ENCODE measurements around the gene IGF2BP3. TPM values are rescaled to one million over a fixed set of nuclear protein-coding genes. Genes with fewer than 3 reads are reported as not detected.

IGF2BP3 gene
- total RNA-seq, 1 experiment from 2014 or later, result 189 TPM

DNA sequence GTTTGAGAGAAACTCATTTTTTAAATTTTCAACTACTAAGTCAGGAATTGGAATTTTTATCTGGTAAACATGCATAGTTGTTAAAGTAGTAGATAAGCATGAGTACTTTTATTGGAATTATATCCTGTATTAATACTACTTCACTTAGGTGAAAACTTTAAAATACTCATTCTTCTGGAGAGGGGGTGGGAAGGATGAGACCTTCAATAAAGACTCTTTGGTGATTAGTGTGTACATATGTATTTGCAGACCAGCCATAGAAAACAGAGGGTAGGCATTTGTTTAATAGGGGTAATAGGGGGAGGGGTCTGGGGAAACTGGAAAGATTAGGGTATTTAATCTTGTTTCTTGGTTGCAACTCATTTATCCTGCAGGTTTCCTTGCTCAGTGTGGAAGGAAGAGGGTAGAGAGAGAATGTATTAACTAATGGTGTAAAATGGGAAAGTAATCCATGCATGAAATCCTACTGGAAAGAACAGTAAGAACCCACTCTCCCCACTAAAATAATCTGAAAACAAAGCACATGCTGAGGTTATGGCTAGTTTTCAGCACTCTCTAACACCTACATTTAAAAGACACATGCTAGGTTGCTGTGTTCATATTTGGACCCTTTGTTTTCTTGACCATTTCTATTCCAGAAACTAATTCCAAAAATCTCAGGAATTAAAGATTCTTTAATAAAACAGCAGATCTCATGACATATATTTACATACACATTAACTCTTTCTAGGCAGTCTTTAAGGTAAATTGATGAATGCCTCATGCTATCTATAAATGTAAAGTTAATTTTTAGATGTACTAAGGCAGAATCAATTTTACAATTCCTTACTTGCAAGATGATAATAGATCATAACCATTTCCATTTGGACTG, 6.2 kb upstream of the IGF2BP3 start:
- H3K36me3 ChIP-seq, result no peaks in the 10 kb centered on the region
- peaks cover 27% of the 10 kb centered on the region for H3K4me1 ChIP-seq (replicated peaks)
- DNase-seq (ENCODE audit: low read depth in 1 of 2, low spot score in 2 of 2), result peak in 1 of 2 experiments; percentile 34
- H3K4me3 ChIP-seq, result no peak overlapping the region
- H3K9me3 ChIP-seq (replicated peaks), result no peaks in the 10 kb centered on the region
- H3K27ac ChIP-seq, result no peak overlapping the region
- peaks cover 59% of the 10 kb centered on the region for H3K27me3 ChIP-seq (replicated peaks)

GRCh38 chr7:23475576-23475839, 5.2 kb upstream of the IGF2BP3 start:
- H3K27me3 ChIP-seq (replicated peaks), result peaks cover 58% of the 10 kb centered on the region
- H3K9me3 ChIP-seq (replicated peaks), result no peaks in the 10 kb centered on the region
- peaks cover 28% of the 10 kb centered on the region for H3K4me1 ChIP-seq (replicated peaks)
- no peak overlapping the region for H3K4me3 ChIP-seq
- no peaks in the 10 kb centered on the region for H3K36me3 ChIP-seq
- no peak overlapping the region for H3K27ac ChIP-seq
- no peak for DNase-seq (ENCODE audit: low read depth in 1 of 2, low spot score in 2 of 2)

DNA sequence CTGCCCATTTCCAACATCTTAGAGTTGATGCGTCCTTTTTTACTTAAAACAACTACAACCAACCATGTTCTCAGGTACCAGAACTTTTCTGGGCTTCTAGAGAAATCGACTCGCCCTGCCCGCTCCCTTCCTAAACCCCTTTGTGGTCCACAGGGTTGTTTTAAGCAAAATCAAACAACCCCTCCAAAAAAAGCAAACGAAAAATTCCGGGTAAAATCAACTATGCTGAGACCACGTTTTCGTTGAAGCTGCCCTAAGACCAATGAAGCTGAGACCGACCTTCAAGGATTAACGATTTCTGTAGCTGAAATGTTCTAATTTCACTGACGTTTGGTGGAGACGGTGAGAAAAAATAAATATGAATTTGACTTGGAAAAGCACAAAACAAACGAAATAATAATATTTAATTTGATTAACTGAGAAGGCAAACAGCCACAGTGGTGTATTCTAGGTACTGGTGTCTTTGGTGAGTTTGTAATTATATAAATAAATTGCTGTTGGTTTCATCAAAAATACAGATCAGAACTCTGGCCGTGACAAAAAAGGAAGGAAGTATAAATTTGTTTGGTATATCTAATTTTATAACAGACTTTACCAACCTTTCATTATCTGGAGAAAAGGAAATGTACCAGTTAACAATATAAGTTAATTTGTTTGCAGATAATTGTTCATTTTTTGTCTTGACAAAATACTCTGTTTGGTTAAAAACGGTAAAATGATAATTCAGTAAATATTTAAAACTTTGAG, 4.7 kb upstream of the IGF2BP3 start:
- H3K36me3 ChIP-seq, result no peaks in the 10 kb centered on the region
- no peak overlapping the region for H3K27ac ChIP-seq
- no peaks in the 10 kb centered on the region for H3K9me3 ChIP-seq (replicated peaks)
- peak overlapping the region; percentile 56 for H3K4me3 ChIP-seq
- H3K27me3 ChIP-seq (replicated peaks), result peaks cover 53% of the 10 kb centered on the region
- DNase-seq (ENCODE audit: low read depth in 1 of 2, low spot score in 2 of 2), result peak in 1 of 2 experiments; percentile 87
- H3K4me1 ChIP-seq (replicated peaks), result peaks cover 28% of the 10 kb centered on the region

DNA sequence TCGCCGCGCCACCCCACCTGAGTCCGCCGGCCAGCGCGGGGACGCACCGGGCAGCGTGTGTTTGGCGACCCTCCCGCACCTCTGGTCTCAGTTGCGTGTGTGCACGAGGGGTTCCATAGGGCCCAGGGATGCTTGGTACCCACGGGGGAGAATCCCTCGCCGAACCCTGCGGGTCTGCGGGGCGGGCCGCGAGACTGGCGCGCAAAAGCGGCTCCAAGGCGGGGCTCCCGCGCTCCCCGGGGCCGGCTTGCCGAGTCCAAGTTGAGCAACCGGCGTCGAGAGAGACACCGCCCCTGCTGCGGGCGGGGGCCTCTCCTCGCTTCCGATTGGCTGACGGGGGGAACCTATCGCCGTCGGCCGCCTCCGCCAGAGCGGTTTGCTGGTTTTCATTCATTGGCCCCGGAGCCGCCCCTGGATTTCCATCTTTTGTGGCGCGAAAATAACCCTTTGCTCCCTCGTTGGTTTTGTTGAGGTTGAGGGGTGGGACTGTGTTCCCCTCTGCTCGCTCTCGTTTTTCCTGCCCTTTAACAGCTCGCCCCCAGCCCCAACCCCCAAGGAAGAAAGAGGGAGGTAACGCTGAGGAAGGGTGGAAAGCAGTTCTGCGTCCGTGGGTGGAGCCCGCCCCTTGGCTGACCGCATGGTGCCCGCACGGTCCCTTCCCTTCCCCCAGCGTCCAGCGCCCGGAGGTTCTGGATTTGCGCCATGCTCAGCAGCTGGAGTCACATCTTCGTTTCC, 4.0 kb upstream of the IGF2BP3 start:
- peaks cover 45% of the 10 kb centered on the region for H3K27me3 ChIP-seq (replicated peaks)
- H3K4me3 ChIP-seq, result peak overlapping the region; percentile 56
- peaks cover 5% of the 10 kb centered on the region for H3K36me3 ChIP-seq
- peak overlapping the region; percentile 55 for H3K27ac ChIP-seq
- DNase-seq (ENCODE audit: low read depth in 1 of 2, low spot score in 2 of 2), result peak; percentile 99
- peaks cover 30% of the 10 kb centered on the region for H3K4me1 ChIP-seq (replicated peaks)
- peaks cover under 1% of the 10 kb centered on the region; the same call in 1 of the 2 replicates for H3K9me3 ChIP-seq (replicated peaks)

- Histone ChIP-seq H3K36me3 (peaks cover 10% of the 10 kb centered on the region), H3K9me3 (replicated peaks) (peaks cover 3% of the 10 kb centered on the region; the same call in 1 of the 2 replicates), H3K4me1 (replicated peaks) (peaks cover 33% of the 10 kb centered on the region), H3K4me3 (peak overlapping the region; percentile 56), H3K27me3 (replicated peaks) (peaks cover 40% of the 10 kb centered on the region), H3K27ac (peak overlapping the region; percentile 55)
- DNase-seq (ENCODE audit: low read depth in 1 of 2, low spot score in 2 of 2), result peak in 1 of 2 experiments; percentile 59
These were observed 3.5 kb upstream of the IGF2BP3 start for GRCh38 chr7:23473844-23474093.

- Histone ChIP-seq H3K27me3 (replicated peaks) (peaks cover 34% of the 10 kb centered on the region), H3K27ac (peak overlapping the region; percentile 55)
- DNase-seq (ENCODE audit: low read depth in 1 of 2, low spot score in 2 of 2), result peak in 1 of 2 experiments; percentile 43
These were observed 2.9 kb upstream of the IGF2BP3 start for GRCh38 chr7:23472956-23473843.

GRCh38 chr7:23472556-23472955, 2.3 kb upstream of the IGF2BP3 start:
- H3K27me3 ChIP-seq (replicated peaks), result peaks cover 28% of the 10 kb centered on the region
- H3K27ac ChIP-seq, result no peak overlapping the region
- DNase-seq (ENCODE audit: low read depth in 1 of 2, low spot score in 2 of 2), result no peak
- H3K9me3 ChIP-seq (replicated peaks), result peaks cover 3% of the 10 kb centered on the region; the same call in 1 of the 2 replicates
- peaks cover 12% of the 10 kb centered on the region for H3K36me3 ChIP-seq
- peaks cover 45% of the 10 kb centered on the region for H3K4me1 ChIP-seq (replicated peaks)
- H3K4me3 ChIP-seq, result no peak overlapping the region

More at GRCh38 chr7:23472956-23473843, 2.9 kb upstream of the IGF2BP3 start:
- Histone ChIP-seq H3K4me3 (peak overlapping the region; percentile 56), H3K4me1 (replicated peaks) (peaks cover 39% of the 10 kb centered on the region), H3K9me3 (replicated peaks) (peaks cover 3% of the 10 kb centered on the region; the same call in 1 of the 2 replicates), H3K36me3 (peaks cover 12% of the 10 kb centered on the region)

DNA sequence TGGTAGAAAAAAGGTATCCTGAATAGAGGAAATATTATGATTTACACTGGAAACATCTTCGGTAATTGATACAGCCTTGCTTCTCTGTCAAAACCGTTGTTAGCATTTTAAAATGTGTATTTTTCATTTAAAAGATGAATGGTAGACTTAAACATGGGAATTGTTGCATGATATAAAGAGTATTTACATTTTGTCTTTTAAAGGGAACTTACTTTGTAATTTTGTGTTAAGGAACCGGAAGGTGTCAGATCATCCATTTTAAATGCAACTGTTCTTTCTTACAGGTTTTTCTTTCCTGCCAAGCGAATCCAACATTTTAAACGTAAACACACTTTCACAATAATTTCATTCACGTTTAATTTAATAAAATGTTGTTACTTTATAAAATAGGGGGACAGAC, 1.8 kb upstream of the IGF2BP3 start:
- DNase-seq (ENCODE audit: low read depth in 1 of 2, low spot score in 2 of 2), result no peak
- Histone ChIP-seq H3K4me1 (replicated peaks) (peaks cover 49% of the 10 kb centered on the region), H3K9me3 (replicated peaks) (peaks cover 3% of the 10 kb centered on the region; the same call in 1 of the 2 replicates), H3K36me3 (peaks cover 12% of the 10 kb centered on the region), H3K4me3 (no peak overlapping the region; the same call in 1 of the 2 replicates), H3K27me3 (replicated peaks) (peaks cover 23% of the 10 kb centered on the region), H3K27ac (no peak overlapping the region)

DNA sequence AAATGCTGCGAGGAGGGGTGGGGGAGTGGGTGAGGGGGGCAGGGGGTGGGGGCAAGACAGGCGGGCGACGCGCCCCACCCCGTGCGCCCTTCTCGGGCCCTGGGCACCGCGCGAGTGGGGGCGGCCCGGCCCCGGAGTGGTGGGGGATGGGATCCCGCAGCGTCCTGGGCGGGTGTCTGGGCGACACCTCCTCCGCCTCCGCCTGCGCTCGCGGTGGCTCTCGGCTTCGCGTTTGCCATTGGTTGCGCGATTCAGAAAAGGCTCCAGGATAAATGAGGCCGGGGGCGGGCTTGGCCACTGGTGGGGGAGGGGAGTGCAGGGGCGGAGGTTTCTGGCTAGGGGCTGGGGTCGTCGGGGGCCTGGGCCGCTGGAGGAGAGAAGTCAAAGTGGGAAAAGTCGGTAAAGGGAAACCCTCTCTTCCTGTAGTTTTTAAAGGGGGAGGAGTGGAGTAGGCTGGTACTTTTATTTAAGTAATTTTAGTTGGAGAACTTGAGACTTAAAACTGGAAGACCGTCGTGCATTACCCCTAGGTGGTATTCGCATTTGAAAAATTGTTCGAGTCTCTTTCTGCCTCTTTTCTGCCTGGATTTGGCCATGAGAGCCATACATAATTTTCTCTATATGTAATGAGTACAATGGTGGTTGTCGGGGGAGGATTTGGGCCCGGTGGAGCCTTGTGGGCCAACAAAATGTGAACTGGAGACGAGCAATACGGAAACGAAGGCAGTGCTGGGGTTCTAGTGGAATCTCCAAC, 992 bp upstream of the IGF2BP3 start:
- H3K27ac ChIP-seq, result peak overlapping the region; percentile 49
- H3K4me3 ChIP-seq, result peak overlapping the region; percentile 78
- peaks cover 15% of the 10 kb centered on the region for H3K27me3 ChIP-seq (replicated peaks)
- H3K4me1 ChIP-seq (replicated peaks), result peaks cover 53% of the 10 kb centered on the region
- H3K36me3 ChIP-seq, result peaks cover 12% of the 10 kb centered on the region
- H3K9me3 ChIP-seq (replicated peaks), result peaks cover 3% of the 10 kb centered on the region; the same call in 1 of the 2 replicates
- peak; percentile 57 to 91 for DNase-seq (ENCODE audit: low read depth in 1 of 2, low spot score in 2 of 2)

- Histone ChIP-seq H3K4me3 (peak overlapping the region; percentile 78), H3K27me3 (replicated peaks) (peaks cover 2% of the 10 kb centered on the region), H3K9me3 (replicated peaks) (peaks cover 3% of the 10 kb centered on the region; the same call in 1 of the 2 replicates), H3K36me3 (peaks cover 19% of the 10 kb centered on the region), H3K27ac (peak overlapping the region; percentile 49), H3K4me1 (replicated peaks) (peaks cover 60% of the 10 kb centered on the region)
- peak in 1 of 2 experiments; percentile 60 for DNase-seq (ENCODE audit: low read depth in 1 of 2, low spot score in 2 of 2)
These were observed 385 bp downstream of the IGF2BP3 start for GRCh38 chr7:23469961-23470250.

GRCh38 chr7:23469150-23469960, 936 bp downstream of the IGF2BP3 start:
- Histone ChIP-seq H3K4me1 (replicated peaks) (peaks cover 55% of the 10 kb centered on the region), H3K27ac (peak overlapping the region; percentile 49), H3K36me3 (peaks cover 19% of the 10 kb centered on the region), H3K27me3 (replicated peaks) (no peaks in the 10 kb centered on the region), H3K9me3 (replicated peaks) (peaks cover 3% of the 10 kb centered on the region; the same call in 1 of the 2 replicates), H3K4me3 (peak overlapping the region; percentile 78)
- peak; percentile 60 to 66 for DNase-seq (ENCODE audit: low read depth in 1 of 2, low spot score in 2 of 2)

Data from SJSA1 (cell line).